Lower lobe of right lung (tissue), 2 donors: ENCODE data around the gene DCHS1. TPM values are rescaled to one million over a fixed set of nuclear protein-coding genes. Genes with fewer than 3 reads are reported as not detected.

Experiments
- ATAC-seq, 2 donors: fragments of 200-7000 bp; cut with Tn5 transposase; one replicate each; pipeline ENCODE4 v1.9.1; 2020 to 2022; ENCODE audit warnings: mild to moderate bottlenecking in 2 of 2, moderate library complexity in 2 of 2
- DNase-seq: peaks from one replicate; pipeline ENCODE4 v3.0.0-alpha.2; 2020
- H3K27ac ChIP-seq: fragments of 200-600 bp; one replicate; pipeline ENCODE4 v1.8.0; 2022
- H3K27me3 ChIP-seq: fragments of 200-600 bp; one replicate; pipeline ENCODE4 v1.8.0; 2022; ENCODE audit warnings: low read depth
- H3K36me3 ChIP-seq: fragments of 200-600 bp; one replicate; pipeline ENCODE4 v1.8.0; 2022; ENCODE audit warnings: mild to moderate bottlenecking
- H3K4me1 ChIP-seq: fragments of 200-600 bp; one replicate; pipeline ENCODE4 v1.8.0; 2022
- H3K4me3 ChIP-seq: fragments of 200-600 bp; one replicate; pipeline ENCODE4 v1.8.0; 2022; ENCODE audit warnings: mild to moderate bottlenecking
- H3K9me3 ChIP-seq: fragments of 200-600 bp; one replicate; pipeline ENCODE4 v1.8.0; 2022
- intact Hi-C: fragments of 100-400 bp; cut with DNase I; formaldehyde crosslinking; loops from one replicate; pipeline ENCODE4 v1.11.0; 2022
- total RNA-seq: library from RNA; stranded (reverse); fragmentation: NEBNext Ultra II Directional; extraction: Animal tissue kit (Norgen Biotek cat#: 25700); gene quantifications from one replicate; pipeline ENCODE4 v1.2.1, GENCODE V29; 2021
- TF ChIP-seq, protein P1 (sequence below): fragments of 200-600 bp; IDR thresholded peaks from one replicate; pipeline ENCODE4 v1.8.0; 2022; ENCODE audit warnings: antibody characterized with exemption, mild to moderate bottlenecking
- donor health status: DM: no; HTN: yes; CAD: no; lungs with severe emphysema.

Gene DCHS1
- total RNA-seq, 1 donor from 2014 or later = 23.2 TPM

DNA sequence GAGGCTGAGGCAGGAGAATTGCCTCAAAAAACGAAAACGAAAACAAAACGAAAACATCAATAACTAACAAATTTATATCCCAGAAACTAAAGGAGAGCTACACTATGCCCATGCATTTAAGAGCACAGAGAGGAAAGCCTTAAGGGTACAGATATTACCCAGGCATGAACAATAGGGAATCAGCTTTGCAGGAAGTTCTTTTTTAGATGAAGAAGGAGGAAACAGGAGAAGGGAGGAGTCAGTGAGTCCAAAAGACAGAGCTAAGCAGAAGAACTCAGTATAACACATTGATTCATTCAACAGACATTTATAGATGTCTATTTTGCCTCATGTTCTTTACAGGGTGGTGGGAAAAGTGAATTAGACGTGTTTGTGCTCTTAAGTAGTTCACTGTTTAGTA lies 19.3 kb upstream of the DCHS1 start:
- H3K9me3 ChIP-seq = no peaks in the 10 kb centered on the region
- intact Hi-C loops = no loop called here
- H3K4me3 ChIP-seq = no peak overlapping the region
- ATAC-seq (no peak), DNase-seq (no peak)
- no peaks in the 10 kb centered on the region for H3K4me1 ChIP-seq
- no peaks in the 10 kb centered on the region for H3K27me3 ChIP-seq
- no peaks in the 10 kb centered on the region for H3K36me3 ChIP-seq
- TF ChIP-seq, protein P1, sequence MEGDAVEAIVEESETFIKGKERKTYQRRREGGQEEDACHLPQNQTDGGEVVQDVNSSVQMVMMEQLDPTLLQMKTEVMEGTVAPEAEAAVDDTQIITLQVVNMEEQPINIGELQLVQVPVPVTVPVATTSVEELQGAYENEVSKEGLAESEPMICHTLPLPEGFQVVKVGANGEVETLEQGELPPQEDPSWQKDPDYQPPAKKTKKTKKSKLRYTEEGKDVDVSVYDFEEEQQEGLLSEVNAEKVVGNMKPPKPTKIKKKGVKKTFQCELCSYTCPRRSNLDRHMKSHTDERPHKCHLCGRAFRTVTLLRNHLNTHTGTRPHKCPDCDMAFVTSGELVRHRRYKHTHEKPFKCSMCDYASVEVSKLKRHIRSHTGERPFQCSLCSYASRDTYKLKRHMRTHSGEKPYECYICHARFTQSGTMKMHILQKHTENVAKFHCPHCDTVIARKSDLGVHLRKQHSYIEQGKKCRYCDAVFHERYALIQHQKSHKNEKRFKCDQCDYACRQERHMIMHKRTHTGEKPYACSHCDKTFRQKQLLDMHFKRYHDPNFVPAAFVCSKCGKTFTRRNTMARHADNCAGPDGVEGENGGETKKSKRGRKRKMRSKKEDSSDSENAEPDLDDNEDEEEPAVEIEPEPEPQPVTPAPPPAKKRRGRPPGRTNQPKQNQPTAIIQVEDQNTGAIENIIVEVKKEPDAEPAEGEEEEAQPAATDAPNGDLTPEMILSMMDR = no peak
- H3K27ac ChIP-seq = peak overlapping the region; percentile 37

DNA sequence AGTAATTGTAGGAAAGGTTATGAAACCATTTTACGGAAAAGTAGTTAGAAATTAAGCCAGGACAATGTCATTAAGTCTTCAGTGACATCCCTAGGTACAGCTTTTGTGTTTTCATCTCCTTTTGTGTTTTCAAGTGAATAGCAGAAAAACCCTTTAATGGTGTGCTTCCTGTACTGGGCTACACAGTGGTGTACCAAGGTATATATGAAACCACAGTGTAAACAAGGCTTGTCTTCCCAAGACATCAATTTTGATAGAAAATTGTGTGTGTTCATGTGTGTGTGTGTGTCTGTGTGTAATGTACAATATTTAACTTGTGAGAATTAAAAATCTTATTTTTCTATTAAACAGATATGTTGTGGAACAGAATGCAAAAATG lies 18.6 kb upstream of the DCHS1 start:
- H3K27me3 ChIP-seq = no peaks in the 10 kb centered on the region
- intact Hi-C loops = no loop called here

DNA sequence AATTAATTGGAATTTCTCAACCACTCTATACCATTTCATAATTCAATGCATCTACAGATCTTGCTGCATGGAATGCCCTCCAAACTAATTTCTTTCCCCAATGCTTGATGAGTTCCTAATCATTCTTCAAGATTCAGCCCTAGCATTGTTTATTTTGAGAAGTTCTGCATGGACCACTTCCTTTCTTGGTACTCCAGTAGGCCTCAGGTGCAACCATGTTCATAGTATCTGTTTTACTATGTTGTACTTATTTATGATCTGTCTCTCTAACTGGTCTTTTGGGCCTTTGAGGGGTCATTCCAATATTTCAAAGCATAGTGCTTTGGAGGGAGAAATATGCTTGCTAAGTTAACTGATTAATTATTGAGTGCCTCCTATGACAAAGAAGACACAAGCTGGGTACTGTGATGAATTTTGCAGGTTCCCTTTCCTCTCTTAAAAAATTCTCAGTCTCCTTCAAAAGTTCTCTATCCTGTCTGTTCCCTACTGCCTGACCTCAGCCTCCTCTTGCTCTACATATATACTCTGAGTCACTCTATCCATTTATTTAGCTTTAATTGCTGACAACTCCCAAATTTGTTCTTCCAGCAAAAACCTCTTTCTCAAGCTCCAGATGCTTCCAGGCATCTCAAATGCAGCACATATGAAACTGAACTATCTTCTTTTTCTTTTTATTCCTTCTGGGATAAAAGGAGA lies 18.1 kb upstream of the DCHS1 start:
- ATAC-seq = no peak
- intact Hi-C loops = no loop called here
- no peaks in the 10 kb centered on the region for H3K9me3 ChIP-seq
- H3K27ac ChIP-seq = no peak overlapping the region
- no peak overlapping the region for H3K4me3 ChIP-seq
- H3K4me1 ChIP-seq = no peaks in the 10 kb centered on the region
- TF ChIP-seq, protein P1 = no peak
- DNase-seq = no peak
- H3K36me3 ChIP-seq = no peaks in the 10 kb centered on the region
- H3K27me3 ChIP-seq = no peaks in the 10 kb centered on the region

More for the DNA sequence above, 18.6 kb upstream of the DCHS1 start:
- ATAC-seq (no peak), DNase-seq (no peak)
- Histone ChIP-seq H3K4me3 (no peak overlapping the region), H3K27ac (peak overlapping the region; percentile 37), H3K9me3 (no peaks in the 10 kb centered on the region), H3K36me3 (no peaks in the 10 kb centered on the region), H3K4me1 (no peaks in the 10 kb centered on the region)
- TF ChIP-seq, protein P1 = no peak

DNA sequence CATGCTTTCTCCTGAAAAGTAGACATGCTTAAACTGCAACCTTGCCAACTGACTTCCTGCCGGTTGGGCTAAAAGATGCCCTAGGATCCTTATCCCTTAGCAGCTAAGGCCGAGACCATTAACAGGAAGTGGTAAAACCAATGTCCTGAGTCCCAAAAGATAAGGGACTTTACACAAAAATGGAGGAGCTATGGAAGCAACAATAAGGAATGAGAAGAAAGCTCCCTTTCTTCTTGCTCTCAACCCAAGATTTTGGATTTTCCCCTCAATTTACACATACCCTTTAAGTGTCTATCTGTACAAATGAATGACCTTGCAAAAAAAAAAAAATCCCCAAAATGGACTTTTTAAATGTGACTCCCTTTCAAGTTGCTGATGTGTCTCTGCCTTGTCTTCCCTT lies 16.4 kb upstream of the DCHS1 start:
- intact Hi-C loops = no loop called here
- Histone ChIP-seq H3K4me1 (no peaks in the 10 kb centered on the region), H3K9me3 (no peaks in the 10 kb centered on the region), H3K36me3 (no peaks in the 10 kb centered on the region), H3K4me3 (no peak overlapping the region), H3K27me3 (no peaks in the 10 kb centered on the region), H3K27ac (no peak overlapping the region)
- TF ChIP-seq, protein P1 = no peak
- no peak for DNase-seq
- no peak for ATAC-seq

DNA sequence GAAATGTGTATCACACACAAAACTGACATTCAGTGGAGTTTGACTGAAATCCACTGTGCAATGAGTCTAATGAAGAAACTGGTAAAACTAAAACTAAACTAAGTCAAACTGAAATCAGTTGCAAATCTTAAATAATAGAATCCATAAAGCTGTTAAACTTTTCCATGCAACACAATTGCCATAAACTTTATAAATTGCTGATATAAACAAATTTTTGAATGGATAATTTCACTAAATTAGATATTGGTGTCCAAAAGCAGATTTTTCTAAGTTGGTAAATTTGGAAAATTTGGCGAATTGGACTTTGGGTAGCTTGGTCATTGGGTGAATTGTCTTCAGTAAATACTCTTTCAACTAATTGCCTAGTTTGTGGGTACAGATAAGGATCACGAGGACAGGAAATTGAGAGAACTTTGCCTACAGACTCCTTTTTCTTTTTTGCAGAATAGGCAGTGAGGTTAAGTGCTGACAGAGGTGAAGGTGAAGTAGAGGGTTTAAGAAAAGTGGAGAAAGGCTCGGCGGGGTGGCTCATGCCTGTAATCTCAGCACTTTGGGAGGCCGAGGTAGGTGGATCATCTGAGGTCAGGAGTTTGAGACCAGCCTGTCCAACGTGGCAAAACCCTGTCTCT lies 14.7 kb upstream of the DCHS1 start:
- H3K36me3 ChIP-seq = no peaks in the 10 kb centered on the region
- H3K27me3 ChIP-seq = no peaks in the 10 kb centered on the region
- DNase-seq (no peak), ATAC-seq (no peak)
- H3K4me3 ChIP-seq = no peak overlapping the region
- TF ChIP-seq, protein P1 = no peak
- H3K27ac ChIP-seq = no peak overlapping the region
- intact Hi-C loops = no loop called here
- H3K4me1 ChIP-seq = no peaks in the 10 kb centered on the region
- no peaks in the 10 kb centered on the region for H3K9me3 ChIP-seq
